Medulla oblongata (tissue), 1 donor: ENCODE measurements around the gene TAF1B.

Source experiments
- DNase-seq: peaks from one replicate; pipeline ENCODE4 v3.0.0-alpha.2; 2015; ENCODE audit errors: extremely low spot score

The TAF1B gene

DNA sequence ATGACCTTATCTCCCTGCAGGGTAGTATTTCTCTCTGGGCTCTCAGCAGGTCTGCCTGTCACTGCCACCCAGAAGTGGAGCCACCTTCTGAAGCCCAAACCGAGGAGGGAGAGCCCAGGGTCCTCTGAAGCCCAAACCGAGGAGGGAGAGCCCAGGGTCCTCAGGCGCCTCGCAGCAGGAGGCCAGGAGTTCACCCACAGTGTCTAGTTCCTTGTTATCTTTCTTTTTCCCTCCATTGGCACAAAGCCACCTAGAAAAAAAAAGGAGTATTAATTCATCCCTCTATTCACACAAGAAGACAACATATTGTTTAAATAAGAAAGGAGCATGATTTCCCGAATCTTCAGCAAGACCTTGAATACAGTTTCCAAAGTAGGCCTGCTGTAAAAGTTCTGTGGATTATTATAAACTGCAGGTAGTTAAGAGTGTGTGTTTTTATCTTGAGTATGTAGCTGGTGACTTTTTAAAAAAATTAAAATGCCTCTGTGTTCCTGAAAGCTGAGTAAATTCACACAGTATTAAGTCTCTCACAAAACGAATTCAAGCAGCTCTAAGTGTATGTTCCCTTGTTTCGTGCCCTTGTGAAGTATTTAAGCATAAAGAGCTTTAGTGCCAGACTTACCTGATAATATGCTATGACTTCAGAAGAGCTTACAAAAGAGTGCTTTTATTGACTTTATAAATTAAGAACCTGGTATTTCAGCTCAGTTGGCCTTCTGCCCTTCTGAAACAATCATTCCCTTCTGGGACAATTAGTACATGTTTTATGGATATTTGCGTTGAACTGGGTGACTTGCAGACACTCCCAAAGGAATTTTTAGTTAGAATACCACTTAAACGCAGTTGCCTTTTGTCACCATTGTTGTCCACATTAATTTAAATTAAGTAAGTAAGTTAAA is 96.6 kb downstream of the TAF1B start:
- DNase-seq, result no peak

DNA sequence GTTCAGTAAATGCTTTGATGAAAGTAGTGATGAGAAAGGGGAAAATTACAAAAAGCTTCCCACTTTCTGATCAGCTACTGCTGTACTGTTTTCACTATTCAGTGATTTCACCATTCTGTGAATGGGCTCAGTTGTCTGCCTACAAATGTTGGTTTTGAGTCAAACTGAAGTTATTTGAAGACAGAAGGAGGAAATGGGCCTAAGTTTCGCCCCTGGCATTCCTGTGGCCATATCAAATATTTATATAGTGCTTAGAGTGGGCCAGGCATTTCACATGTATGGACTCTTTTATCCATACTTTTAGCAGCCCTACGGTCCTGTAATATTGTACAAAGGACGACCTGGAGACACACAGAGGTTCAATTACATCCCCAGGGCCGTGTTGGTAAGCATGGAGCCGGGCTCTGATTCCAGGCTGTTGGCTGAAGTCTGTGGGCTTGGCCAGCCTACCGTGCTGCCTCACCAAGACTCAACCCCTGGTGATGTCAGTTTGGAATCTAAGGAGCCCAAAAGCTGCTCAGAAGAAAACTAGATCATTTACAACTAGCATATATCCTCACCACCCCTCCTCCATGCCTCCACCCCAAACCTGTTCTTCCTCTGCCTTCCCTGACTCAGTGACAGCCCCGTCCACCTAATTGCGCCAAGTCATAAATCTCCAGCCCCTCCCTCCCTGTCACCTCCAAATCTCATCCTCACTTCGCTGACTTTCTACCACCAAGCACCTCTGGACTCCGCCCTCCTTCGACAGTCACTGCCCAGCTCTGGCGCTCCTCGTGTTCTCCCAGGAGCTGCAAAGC is 98.1 kb downstream of the TAF1B start:
- no peak for DNase-seq

DNA sequence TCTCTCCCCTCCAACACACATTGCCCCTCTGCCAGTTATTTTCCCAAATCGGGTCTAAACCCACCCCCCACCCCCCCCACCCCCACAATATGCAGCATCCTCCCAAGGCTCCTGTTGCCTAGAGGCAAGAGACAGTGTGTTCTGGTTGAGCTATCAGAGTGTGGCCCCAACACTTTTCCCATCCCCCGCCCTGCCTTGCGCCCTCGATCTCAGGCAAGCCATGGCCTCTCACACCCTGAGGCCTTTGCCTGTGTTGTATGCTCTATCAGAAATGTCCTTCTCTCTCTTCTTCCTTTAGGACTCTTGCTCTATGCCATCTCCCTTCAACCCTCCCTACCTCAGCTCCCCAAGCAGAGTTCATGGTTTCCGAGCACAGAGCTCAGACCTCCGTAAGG is 98.7 kb downstream of the TAF1B start:
- no peak for DNase-seq

DNA sequence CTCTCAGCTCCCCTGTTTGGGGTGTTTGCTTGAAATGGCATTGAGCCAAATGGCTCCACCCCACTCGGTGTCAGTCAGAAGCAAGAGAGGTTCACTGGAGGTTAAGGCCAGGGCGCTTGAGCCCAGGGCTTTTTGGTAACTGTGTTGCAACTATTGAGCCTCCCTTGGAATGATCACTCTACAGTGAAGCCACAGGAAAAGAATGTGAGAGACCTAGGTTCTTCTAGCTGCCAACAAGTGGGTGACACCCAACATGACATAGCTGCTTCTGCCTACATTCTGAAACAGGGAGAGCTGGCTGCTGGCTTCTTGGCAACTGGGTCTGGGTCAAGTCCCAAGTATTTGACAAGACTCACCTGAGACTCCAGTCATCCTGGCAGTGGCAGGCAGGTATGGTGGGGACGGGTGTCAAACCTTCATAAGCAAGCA is 101.1 kb downstream of the TAF1B start:
- no peak for DNase-seq

DNA sequence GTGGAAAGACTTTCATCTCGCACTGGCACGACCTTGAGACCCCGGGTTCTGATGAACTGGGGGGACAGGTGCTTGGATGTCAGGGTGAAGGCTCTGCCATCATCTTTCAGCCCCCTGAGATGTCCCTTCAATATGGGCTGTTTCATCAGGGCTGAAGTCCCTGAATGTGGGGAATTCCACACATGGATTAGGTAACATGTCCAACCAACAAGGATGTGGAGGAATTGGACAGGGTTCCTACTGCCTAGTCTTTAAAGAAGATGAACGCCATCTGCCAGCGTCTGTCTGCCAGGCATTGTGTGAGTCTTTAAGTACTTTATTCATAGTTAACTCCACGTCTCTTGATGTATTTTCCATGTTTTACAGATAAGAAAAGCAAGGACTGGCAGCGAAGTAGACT is 102.3 kb downstream of the TAF1B start:
- no peak for DNase-seq

DNA sequence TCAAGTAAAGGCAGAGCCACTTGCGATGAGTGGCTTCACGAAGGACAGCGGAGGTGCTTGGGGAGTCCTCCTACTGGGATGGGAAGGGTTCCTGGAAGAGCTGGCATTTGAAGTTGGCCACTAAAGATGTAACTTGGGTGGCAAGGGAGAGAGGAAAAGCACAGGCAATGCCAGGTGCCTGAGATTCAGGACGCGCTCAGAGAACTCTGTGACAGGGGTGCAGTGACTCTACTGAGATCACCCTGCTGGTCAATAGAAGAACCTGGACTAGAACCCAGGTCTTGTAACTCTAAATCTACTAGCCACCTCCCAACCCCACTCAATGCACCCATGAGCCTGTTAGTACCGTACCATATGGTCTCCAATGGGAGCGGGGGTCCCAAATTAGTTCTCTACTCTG is 102.8 kb downstream of the TAF1B start:
- DNase-seq, result no peak

DNA sequence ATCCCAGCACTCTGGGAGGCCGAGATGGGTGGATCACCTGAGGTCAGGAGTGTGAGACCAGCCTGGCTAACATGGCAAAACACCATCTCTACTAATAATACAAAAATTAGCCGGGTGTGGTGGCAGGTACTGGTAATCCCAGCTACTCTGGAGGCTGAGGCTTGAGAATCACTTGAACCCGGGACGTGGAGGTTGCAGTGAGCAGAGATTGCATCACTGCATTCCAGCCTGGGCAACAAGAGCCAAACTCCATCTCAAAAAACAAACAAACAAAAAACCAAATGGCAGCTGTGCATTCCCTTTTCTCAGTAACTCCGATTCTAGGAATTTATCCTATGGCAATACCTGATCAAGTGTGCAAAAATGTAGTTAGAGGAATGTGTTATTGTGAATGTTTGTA is 103.5 kb downstream of the TAF1B start:
- DNase-seq, result no peak

DNA sequence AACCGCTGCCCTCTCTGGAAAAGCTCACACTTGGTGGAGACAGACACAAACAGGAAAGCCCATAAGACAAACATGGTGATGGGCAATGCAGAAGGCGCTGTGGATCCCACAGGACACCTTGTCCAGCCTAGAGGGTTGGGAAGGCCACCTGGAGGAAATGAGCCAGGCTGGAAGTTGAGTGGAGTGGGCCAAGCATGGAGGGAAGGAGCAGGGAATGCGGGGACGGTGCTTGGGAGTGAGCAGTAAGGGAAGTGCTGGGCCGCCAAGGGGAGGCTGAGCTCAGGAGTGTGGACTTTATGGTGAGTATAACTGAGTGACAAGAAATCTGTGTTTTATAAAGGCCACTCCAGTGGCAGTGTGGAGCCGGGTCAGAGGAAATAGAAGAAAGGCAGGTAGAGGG is 105.4 kb downstream of the TAF1B start:
- DNase-seq, result no peak

DNA sequence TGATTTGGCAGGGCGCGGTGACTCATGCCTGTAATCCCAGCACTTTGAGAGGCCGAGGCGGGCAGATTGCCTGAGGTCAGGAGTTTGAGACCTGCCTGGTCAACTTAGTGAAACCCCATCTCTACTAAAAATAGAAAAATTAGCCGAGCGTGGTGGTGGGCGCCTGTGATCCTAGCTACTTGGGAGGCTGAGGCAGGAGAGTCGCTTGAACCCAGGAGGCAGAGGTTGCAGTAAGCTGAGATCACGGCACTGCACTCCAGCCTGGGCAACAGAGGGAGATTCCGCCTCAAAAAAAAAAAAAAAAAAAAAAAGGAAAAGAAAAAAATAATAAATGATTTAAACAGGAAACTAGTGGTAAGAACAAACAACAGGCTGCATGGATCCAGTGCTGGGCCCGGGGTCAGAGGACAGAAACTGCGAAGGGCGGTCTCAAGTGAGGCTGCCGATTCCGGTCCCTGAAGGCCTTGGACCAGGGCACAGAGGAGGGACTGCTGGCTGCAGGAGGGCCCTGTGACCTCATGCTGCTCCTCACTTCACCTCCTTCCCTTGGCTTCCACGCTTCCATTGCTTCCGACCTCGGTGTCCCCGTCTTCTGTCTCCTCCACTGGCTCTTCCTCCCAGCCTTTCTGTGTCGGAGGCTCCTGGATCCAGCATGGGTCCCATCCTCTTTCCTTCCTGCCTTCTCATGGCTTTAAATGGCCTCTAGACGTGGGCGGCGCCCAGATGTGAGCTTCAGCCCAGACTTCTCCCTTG is 106.1 kb downstream of the TAF1B start:
- DNase-seq, result no peak

DNA sequence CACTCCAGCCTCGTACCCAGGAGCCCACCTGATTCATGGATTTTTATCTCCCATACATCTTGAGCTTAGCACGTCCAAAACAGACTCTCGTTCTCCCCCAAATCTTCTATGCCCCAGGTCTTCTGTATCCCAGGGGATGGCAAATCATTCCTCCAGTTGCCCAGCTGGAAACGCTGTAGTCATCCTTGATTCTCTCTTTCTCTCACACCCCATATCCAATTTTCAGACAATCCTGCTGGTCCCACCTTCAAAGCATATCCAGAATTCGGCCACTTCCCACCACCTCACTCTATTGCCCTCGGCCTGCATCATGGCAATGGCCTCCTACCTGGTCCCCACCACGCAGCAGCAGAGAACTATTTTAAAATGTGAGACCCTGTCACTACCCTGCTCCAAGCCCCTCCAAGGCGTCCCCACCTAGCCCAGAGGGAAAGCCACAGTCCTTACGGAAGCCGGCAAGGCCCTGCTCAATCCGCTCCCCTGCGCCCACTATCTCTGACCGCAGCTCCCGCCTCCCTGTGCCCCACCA is 106.8 kb downstream of the TAF1B start:
- DNase-seq, result no peak

DNA sequence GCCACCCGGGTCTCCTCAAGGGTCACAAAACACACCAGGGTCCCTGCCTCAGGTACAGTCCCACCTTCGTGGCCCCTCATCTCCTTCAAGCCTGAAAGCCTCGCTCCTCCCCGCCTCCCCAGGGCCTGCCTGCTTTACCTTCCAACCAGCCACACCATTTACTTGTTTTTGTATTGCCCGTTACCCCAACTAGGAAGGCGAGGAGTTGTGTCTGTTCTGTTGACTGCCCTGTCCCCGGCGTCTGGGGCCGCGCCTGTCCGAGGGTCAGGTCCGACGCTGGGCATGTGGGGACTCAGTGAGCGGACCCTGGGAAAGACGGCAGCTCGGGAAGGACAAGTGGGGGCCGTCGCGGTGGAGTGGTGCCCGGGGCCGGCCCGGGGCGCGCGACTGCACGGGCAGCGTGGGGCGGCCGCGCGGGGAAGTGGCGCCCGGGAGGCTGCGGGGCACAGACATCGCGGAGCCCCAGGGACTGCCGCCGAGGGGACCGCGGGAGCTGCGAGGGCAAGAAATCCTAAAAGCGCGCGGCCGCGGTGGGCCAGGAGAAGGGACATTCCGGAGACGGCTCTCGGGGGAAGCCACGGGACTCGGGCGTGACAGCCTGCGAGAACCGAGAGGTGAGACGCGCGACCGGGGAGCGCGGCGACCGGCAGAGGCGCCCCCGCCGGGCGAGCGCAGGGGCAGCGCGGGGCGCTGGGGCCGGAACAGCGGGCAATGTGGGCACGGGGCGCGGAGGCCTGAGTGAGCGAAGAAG is 107.4 kb downstream of the TAF1B start:
- DNase-seq, result peak; percentile 31

DNA sequence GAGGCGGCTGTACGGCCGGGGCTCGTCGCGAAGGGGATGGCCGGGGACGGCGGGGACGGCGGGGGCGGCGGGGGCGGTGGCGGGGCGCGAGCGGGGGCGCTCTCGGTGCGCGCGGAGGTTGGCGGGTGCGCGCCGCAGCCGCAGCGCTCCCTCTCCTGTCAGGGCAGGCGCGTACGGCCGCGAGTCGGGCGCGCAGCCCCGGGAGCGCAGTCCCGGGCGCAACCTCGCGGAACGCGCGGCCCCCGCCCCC is 107.9 kb downstream of the TAF1B start:
- DNase-seq, result no peak

DNA sequence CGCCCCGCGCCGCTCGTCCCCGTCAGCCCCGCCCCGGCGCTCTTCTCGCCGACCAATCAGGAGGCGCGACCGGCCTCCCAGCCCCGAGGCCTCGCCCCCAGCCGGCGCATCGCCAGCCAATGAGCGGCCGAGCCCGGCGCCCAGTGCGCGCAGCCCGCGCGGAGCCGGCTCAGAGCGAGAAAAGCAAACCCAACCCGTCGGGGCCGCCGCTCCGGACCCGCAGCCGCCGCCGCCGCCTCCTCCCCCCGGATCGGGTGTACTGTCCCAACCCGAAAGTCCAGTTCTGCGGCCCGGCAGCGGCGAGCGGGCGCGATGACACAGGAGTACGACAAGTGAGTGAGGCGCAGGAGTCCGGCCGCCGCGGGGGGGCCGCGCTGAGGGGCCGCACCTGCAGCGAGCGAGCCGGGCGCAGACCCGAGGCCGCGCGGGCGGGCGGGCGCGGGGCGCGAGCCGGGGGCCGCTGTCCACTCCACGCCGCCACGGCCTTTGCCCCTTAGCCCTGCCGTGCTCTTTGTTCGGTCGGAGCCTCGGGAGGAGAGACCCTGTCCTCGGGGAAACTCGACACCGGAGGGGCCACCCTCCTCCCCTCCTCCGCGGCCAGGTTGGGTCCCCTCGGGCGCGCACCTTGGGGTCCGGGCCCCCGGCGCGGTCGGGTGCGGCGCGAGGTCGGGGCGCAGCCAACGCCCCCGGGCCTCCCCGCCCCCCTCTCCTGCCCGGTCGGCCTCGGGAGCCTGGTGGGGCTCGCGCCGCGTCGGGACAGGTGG is 108.4 kb downstream of the TAF1B start, which contains the start of gene GRHL1:
TSS of gene GRHL1 (plus strand) at position 172 of the 764 bp plus-strand sequence. CDS start at position 313, 141 bp downstream.
- DNase-seq, result peak; percentile 96

DNA sequence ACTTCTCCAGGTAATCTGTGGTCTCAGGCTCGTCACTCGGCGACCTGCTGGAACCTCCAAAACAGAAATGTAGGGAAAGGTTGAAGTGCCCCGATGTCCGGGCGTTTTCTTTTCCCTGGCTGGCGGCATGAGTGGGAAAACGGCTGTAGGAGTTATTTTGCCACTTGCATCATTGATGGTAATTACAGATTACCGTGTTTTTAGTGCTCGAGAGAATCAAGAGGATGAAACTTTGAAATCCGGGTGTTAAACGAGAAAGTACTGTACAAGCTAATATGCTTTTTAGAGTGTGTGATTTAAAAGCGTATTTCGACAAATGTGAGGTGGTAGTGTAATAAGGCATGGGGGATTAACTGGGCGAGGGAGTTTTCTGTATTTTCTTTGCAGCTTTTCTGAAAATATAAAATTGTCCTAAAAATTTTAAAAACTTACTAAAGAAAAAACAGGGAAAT is 109.0 kb downstream of the TAF1B start:
- DNase-seq, result no peak

DNA sequence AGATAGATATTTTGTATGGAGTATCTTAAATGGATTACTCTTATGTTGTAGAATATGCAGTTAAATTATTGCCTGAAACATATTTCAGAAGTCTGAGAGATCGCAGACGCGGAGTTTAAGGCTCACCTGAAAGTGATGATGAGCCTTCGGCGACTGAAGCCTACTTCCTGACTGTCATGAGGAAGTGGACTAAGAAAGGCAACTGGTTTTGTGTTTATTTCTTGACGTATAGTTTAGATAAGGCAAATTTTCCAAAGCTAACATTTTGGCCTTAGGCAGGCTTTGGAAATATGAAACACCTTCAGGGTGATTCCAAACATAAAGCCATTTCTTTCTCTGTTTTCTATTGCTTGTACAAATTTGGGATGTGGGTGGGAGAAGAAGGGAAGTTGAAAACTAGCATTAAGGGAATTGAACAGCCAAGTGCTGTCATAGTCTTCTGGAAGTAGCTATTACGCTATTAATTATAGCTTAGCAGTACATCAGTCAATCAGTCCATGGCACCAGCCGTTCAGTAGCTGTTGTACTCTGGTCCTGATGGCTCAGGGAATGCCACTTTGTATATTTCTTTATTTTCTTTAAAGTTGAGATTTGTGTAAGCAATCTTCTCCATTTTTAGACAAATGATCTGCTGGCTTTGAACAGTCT is 109.7 kb downstream of the TAF1B start:
- DNase-seq, result no peak

DNA sequence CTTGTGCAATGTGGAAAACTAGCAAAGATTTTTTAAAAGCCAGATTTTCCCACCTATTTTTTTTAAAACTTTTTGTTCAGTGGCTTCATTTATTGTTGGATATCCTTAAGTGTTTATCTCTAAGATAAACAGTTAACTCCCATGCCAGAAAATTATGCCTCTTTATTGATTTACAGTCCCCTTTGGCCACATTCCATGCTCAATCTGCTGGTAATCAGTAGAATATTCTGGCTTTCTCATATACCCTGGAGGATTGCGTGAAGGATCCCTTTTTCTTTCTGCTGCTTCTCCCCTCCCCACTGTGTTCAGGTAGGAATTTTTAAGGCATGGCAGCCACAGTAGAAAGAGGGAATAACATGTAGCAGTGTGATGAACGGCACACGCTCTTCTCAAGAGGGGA is 110.9 kb downstream of the TAF1B start:
- no peak for DNase-seq

DNA sequence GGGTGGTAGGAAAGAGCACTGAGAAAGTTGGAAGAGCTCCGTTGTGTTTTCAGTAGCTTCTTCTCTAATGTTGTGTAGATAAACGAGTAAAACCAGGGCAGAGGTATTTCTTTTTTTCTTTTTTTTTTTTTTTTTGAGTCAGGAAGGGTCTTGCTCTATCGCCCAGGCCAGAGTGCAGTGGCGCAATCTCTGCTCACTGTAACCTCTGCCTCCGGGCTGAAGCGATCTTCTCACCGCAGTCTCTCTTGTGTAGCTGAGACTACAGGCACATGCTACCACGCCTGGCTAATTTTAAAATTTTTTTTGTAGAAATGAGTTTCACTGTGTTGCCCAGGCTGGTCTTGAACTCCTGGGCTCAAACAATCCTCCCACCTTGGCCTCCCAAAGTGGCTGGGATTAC is 114.8 kb downstream of the TAF1B start:
- DNase-seq, result no peak

DNA sequence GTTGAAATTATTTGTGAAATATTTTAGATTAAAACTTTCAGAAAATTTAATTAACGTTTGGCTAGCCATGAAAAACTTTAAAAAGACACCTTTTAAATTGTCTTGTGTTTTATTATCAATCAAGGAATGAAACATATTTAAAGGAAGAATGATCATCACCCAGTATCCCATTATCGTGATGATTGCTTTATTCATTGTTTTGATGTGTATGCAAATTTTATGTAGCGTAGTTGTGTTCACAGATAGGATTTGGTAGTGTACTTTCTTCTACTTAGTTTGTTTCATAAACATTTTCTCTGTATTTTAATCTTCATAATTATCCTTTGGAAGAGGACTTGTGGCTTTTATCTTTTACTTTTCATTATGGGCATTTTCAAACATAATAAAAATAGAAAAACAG is 116.0 kb downstream of the TAF1B start:
- no peak for DNase-seq

DNA sequence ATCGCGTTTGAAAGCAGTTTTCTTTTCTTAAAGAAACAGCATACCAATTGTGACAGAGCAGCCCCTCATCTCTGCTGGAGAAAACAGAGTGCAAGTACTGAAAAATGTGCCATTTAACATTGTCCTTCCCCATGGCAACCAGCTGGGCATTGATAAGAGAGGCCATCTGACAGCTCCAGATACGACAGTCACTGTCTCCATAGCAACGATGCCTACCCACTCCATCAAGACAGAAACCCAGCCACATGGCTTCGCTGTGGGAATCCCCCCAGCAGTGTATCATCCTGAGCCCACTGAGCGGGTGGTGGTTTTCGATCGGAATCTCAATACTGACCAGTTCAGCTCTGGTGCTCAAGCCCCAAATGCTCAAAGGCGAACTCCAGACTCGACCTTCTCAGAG is 117.7 kb downstream of the TAF1B start:
- no peak for DNase-seq

DNA sequence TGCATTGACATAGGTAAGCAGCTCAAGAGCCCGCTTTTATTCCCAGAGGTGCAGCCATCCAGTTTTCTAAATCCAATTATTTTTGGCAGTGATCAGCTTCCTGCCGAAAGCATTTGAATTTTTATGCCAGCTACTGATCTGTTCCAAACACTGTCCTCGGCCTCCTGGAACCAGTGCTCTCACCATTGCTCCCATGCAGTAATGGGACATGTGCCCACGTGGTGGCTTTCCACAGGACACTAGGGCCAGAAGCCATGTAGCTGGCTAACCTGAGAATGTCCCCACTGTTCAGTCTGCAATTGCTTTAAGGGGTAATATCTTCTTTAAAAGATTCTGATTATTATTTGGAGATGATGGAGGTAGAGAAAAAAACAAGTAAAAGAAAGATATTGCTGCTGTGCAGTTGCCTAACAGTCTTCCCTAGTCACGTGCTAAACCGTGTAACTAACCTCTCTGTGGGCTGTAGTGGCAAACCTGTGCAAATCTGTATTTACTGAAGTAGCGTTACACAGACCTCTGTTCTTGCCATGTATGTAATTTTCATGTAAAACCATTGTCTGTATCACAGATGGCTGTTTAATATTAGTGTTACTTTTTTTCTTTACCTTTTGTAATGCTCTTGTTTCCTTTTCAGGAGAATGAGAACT is 121.2 kb downstream of the TAF1B start:
- DNase-seq, result no peak
